Measurements from ENCODE around the gene ZSWIM1.
"Not testable (repeated sequence)": the region's sequence is repeated elsewhere in the genome, so short reads cannot be mapped to it uniquely, and the experiment has no call there.

GRCh38 chr20:45874104-45874481 lies 6.9 kb upstream of the ZSWIM1 start:
- not testable (repeated sequence) for TF ChIP-seq CTCF (IDR thresholded peaks at IDR 0.05); EZH2 (IDR thresholded peaks at IDR 0.05; ENCODE audit: borderline replicate concordance, insufficient read depth, low read depth, low read length, poor library complexity, severe bottlenecking)
